NCI-H2227 treated with DMSO at 0.1 percent for 48 hours (cell line): Measurements from ENCODE around the gene URB1.
"Not testable (repeated sequence)": the region's sequence is repeated elsewhere in the genome, so short reads cannot be mapped to it uniquely, and the experiment has no call there.

ENCODE experiments used
- DNase-seq: peaks from one replicate; lab custom pipeline; 2025; lab: John Stamatoyannopoulos, UW

URB1 gene

DNA sequence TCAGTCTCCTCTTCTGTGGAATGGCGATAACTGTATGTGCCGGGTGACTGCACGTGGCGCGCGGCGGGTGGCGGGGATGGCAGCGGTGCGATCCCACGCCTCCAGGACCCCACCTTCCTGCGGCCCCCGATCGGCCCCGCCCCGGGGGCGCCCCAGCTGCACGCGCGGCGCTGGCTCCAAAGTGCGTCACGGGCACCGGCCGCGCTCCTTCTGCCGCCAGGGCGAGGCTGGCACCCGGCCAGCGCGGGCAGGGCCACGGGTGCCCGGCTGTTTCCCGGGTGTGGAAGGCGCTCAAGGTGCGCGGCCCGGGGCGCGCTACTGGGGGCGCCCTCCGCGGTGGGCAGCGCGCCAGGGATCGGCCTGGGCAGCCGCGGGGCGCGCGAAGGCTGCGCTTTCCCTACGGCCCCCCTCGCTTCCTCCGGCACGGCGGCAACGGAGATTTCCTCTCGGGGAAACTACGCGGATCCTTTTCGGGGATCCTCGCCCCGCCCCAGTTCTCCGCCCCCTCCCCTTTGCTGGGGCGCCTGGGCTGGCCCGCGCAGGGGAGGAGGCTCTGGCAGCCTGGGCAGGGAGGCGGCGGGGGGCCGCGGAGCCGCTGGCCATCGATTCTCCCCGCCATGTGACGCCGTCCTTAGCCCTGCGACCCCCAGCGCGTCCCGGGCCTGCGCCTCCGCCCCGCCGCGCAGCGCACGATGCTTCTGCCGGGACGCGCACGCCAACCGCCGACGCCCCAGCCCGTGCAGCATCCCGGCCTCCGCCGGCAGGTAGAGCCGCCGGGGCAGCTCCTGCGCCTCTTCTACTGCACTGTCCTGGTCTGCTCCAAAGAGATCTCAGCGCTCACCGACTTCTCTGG lies 19.6 kb upstream of the URB1 start, which contains the start of gene EVA1C:
Gene EVA1C (plus strand): TSS at position 545 of the 853 bp plus-strand sequence. CDS start 148 bp downstream, at position 693.
- peak; percentile 24 for DNase-seq

- peak; percentile 33 for DNase-seq
Observed at GRCh38 chr21:32411350-32412161, 18.7 kb upstream of the URB1 start.

GRCh38 chr21:32410916-32411315 lies 18.1 kb upstream of the URB1 start:
- no peak for DNase-seq

GRCh38 chr21:32410291-32410690 lies 17.5 kb upstream of the URB1 start:
- no peak for DNase-seq

DNA sequence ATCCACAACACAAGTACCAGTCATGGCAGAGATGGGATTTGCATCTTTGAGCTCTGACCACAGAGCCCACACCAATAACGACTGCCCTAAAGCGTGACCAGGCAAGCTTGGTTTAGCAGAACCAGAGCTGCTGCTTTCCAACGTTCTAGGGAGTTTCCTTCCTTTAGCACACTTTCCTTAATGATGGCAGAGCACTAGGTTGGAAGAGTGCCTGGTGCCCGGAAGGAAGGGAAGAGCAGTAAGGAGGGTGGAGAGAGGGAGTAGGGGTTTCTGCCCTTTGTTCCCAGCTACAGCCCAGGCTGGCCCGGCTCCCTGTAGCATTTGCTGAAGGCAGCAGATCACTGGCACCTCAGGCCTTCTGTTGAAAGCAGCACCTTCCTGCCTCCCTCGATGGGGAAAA lies 13.6 kb upstream of the URB1 start:
- DNase-seq = no peak

GRCh38 chr21:32403201-32403777 lies 10.5 kb upstream of the URB1 start:
- DNase-seq = peak; percentile 20

DNA sequence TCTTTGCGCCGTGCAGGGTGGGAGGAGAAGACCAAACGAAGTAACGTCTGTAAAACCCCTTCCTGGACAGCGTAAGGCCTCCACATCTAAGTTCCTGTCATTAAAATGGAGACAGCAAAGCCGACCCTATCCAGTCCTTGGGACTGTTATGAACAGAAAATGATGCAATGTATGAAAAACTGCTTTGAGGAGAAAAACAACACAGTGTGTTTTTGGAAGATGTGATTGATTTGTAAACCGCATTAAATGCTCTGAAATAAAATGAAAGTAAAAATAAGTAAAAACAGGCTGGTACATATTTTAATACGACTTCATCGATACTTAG lies 827 bp upstream of the URB1 start:
- peak; percentile 62 for DNase-seq

DNA sequence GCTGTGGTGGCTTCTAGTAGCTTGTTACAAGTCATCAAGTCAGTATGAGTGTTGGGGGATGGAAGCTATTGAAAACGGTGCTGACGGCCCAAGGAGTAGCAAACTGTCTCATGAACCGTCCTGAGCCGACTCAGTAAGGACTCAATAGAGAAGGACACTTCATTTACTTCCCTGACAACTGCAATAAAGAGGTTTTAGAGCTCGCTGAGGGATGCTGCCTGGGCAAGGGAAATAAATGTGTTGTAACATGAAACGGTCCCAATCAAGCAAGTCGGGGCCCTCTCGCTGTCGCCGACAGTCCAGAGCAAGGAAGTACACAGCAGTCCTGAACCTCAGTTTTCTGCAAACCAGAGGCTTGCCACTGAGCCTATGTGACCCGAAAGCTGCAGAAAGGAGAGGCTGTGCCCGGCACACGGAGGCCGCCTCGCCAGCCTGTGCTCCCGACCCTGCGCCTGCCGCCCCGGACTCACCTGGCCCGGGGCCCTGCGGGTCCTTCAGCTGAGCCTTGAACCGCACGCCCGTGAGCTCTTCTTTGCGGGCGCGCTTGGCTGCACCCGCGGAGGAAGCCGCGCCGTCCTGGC lies 423 bp downstream of the URB1 start:
- no peak for DNase-seq

GRCh38 chr21:32391755-32392154 lies 1.1 kb downstream of the URB1 start:
- DNase-seq = no peak

- DNase-seq = not testable (repeated sequence)
Observed at GRCh38 chr21:32390537-32391224, 2.1 kb downstream of the URB1 start.

DNA sequence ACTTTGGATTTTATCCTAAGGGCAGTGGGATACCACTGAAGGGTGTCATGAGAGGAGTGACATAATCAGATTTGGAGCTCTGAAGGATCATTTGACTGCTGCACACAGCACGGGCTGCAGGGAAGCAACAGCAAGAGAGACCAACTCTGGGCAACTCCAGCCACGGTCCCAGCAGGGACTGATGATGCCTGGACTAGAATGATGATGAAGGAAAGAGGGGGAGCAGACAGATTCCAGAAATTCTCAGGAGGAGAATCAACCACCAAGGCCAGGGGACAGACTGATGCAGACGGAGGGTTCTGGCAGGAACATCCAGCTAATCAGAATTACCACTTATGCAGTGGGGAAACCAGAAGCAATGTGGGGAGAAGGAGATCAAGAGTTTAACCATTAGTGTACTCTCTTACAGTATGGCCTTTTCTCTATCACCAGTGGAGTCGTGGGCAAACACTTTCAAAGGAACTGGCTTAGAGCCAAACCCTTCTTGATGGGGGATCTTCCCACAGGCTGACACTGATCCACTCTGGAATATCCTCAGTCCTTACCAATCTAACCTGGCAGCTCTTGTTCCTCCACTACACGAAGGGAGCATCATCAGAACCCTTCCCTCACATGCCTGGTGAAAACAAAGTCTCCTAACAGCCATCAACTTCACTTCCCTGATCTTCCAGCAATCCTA lies 3.3 kb downstream of the URB1 start:
- DNase-seq = no peak

GRCh38 chr21:32388306-32388705 lies 4.5 kb downstream of the URB1 start:
- no peak for DNase-seq

DNA sequence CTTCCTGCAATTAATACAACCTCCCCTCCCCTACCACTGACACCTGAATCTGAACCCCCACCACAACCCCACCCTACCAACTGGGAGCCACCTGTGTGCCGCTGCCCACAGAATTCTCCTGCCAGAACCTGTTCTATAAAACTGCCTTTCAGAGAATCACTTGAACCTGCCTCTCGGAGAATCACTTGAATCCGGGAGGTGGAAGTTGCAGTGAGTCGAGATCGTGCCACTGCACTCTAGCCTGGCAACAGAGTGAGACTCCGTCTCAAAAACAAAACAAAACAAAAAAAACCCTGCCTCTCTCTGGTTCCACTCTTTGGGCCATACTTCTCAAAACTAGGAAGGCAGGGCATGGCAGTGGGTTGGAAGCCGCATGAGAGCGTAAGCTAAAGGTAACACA lies 5.7 kb downstream of the URB1 start:
- no peak for DNase-seq

DNA sequence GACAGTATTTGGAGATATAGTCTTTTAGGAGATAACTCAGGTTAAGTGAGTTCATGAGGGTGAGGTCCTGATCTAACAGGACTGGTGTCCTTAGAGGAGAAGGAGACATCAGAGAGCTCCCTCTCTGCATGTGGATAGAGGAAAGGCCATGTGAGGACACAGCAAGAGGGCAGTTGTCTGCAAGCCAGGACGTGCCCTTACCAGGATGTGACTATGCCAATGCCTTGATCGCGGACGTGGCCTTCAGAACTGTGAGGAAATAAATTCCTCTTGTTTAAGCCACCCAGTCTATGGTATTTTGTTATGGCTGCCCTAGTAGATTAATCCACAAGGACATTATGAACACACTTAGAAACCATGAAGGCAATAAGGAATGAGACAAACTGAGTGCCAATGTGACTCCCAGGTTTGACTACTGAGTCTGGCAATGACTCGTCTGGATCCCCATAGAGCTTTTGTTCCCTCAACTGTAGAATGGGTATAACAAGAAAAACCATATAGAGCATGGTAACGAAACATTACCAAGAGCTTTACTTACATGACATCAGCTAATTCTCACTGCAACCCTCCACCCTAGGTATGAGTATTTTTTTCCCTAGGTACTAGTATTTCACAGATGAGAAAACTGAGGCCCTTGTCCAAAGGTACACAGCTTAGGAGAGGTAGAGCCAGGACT lies 6.5 kb downstream of the URB1 start:
- DNase-seq = no peak

DNA sequence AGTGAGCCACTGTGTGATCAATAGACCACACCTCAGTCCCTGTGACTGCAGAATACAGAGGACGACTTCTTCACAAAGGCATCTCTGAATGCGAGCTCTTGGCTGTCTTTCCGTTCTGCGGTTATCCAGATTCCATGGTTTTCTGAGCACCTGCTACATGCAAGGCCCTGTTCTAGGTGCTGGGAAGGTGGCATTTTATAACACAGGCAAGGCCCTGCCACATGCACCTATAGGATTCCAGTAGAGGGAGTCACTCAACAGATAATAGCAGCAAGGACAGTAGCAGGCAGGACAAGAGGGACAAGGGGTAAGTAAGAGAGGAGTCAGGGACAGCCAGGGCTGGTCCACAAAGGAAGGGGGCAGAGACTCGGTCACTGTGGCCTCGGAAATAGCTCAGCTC lies 9.0 kb downstream of the URB1 start:
- no peak for DNase-seq

GRCh38 chr21:32382108-32382644 lies 10.6 kb downstream of the URB1 start:
- DNase-seq = no peak

GRCh38 chr21:32381571-32381970 lies 11.2 kb downstream of the URB1 start:
- no peak for DNase-seq

GRCh38 chr21:32380940-32381339 lies 11.9 kb downstream of the URB1 start:
- DNase-seq = no peak

GRCh38 chr21:32378956-32379355 lies 13.9 kb downstream of the URB1 start:
- no peak for DNase-seq

- DNase-seq = no peak
Observed at GRCh38 chr21:32377991-32378390, 14.8 kb downstream of the URB1 start.
